HG02884 (cell line): ENCODE results near the gene AIRE.

Experiments used
- ATAC-seq: cut with Tn5 transposase; IDR thresholded peaks from one replicate; pipeline ENCODE4 v1.9.1; 2021; ENCODE audit warnings: mild to moderate bottlenecking, moderate library complexity; ENCODE audit not compliant: unreplicated experiment

Gene AIRE

DNA sequence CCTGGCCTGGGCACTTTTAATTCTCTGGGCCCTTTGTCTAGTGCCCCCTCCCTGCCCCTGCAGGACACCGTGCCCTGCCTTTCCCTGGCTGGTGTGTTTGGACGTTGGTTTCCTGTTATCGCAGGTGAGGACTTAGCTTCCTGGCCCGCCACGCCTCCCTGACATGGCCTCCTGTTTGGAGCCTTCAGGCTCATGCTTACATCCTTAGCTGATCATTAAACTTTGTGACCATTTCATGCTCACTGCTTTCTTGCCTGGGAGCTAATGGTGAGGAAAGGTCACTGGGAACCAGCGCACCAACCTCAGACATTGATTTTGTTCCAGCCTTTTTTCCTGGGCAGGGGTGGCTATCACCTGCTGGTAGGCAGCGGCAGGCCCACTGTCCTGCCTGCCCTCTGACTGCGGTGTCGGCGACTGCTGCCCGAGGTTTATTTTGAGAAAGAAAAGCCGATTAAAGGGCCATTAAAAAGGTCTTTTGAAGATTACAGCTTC is 17.9 kb downstream of the AIRE start:
- no peak for ATAC-seq

DNA sequence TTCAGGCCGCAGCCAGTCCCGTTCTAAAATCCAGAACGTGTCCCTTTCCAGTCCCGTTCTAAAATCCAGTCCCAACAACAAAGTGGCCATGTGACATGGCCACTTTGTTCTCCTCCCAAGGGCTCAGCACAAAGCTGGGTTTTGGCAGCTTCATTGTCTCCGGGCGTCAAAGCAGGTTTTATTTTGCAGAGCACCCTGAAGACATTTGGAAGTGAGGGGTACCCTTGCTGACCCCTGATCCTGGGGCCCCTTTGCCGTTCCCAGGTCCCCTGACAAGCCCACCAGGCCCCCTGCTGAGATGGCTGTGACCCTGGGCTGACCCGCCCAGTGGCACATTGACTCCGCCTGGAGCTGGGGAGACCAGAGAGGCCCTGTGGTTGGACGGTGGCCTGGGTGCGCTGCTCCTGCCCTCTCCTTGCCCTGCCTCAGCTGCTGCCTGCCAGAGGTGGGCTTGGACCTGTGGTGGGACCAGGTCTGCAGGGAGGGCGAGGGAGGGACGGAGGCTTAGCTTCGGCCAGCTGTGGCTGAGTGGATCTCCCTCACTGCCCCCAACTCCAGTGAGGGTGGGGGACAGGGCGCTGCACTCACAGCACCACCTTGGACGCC is 18.4 kb downstream of the AIRE start:
- ATAC-seq = no peak

DNA sequence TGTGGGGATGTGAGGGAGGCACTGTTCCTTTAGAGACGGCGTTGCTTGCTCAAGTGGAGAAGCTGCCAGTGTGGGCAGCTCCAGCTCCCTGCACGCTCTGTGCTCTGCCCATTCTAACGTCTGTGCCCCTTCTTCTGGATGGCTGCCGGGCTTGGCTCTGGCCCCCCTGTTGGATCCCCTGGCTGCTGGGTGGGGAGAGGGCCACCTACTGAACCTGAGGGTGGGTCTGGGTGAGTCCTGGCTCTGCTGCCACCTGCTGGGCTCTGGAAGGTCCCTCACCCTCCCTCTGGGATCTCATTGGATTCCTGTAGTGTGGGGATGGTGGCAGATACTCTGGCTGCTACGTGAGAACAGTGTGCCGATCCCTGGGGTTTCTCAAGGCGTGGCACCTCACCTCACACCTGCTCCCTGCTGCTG is 19.2 kb downstream of the AIRE start:
- no peak for ATAC-seq

DNA sequence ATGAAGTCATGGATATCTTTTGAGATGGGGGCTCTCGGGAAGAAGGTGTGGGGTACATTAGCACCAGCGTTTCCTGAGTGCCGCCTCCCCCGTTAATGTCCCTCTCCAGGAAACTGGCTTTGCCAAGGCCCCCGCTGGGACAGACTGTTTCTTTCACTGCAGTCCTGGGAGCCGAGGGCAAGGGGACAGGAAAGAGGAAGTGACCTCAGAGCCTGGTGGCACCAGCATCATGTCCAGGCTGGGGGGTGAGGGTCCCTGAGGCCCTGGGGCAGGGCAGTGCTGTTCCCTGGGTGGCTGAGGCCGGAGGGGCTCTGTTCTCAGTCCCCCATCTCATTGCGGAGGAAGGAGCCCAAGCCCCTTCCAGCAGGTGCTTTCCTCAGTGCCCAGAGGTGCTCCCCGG is 20.0 kb downstream of the AIRE start:
- ATAC-seq = no peak

DNA sequence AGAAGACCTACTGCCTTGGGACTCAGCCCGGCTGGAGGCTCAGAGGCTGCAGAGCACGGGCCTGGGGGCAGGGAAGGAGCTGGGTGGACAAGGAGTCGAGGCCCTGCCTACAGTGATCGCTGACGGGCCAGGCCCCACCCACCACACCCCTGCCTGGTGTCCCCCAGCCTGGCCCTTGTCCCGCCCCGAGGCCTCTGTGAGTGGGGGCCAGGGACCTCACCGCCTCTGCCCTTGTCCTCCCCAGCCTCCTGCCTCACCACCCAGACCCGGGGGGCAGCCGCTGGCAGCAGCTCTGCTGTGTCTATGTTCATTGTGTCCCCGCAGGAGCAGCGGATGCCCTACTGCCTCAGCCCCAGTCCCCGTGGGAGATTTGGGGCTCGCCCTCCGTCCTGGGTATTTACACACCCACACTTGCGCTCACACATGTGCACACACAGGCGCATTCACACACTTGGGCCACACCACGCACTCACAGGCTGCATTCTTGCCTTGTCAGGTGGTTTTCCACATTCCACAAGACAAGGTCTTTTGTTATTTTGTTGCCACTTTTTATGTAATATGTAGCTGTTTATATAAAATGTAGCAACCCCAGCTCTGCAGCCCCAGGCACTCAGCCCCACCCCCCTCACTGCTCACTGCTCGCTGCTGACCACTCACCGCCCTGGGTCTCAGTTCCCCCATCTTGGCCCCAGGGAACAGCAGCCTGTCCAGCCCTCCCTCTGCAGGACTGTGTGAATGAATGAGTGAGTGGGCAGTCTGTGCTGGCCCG is 21.4 kb downstream of the AIRE start:
- ATAC-seq = no peak

DNA sequence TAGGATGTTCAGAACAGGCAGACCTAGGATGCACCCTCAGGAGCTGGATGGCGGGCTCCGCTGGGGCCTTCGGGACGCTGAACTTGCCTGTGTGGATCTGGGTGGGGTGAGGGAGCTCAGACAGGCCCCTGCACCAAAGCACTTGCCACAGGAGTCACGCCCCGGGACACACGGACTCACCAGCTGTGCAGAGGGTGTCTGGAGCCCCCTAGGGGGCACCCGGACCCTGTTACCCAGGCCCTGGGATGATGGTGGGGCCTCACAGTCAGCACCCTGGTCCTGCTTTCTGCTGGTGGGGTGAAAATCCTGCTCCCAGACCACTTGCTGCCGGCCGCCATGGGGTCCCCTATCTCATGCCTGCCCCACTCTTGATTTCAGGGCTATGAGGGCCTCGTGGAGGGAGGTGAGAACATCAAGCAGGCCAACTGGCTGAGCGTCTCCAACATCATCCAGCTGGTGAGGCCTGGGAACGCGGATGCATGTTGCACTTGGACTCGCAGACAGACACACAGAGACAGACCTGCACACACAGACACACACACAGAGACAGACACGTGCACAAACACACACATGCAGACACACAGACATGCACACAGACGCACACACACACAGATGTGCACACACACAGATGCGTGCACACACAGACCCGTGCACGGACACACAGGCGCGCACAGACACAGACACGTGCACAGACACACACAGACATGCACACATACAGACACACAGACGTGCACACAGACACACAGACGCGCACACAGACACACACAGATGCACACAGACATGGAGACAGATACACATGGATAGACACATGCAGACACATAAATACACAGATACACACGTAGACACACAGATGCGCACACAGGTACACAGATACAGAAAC is 25.2 kb downstream of the AIRE start:
- ATAC-seq = no peak

DNA sequence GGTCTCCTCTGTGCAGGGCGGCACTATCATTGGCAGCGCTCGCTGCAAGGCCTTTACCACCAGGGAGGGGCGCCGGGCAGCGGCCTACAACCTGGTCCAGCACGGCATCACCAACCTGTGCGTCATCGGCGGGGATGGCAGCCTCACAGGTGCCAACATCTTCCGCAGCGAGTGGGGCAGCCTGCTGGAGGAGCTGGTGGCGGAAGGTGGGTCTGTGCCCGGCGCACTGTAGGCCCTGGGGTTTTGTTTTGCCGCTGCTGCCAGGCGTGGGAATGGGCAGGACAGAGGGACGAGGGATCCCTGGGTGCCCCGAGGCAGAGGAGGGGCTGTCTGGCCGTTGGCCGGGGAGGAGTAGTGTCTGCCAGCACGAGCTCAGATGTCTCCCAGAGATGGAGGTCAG is 26.4 kb downstream of the AIRE start:
- no peak for ATAC-seq

DNA sequence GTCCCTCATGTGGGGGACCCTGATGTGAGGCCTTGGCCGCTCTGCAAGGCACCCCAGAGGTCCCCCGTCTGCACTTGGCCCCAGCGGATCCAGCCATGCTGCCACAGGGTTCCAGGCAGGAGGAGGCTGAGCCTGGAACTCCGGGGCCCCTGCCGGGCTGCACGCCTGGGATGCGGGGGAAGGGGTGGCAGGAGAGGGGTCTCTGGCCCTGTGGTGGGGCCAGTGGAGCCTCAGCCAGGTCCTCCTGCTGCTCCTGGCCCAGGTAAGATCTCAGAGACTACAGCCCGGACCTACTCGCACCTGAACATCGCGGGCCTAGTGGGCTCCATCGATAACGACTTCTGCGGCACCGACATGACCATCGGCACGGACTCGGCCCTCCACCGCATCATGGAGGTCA is 27.0 kb downstream of the AIRE start:
- no peak for ATAC-seq

DNA sequence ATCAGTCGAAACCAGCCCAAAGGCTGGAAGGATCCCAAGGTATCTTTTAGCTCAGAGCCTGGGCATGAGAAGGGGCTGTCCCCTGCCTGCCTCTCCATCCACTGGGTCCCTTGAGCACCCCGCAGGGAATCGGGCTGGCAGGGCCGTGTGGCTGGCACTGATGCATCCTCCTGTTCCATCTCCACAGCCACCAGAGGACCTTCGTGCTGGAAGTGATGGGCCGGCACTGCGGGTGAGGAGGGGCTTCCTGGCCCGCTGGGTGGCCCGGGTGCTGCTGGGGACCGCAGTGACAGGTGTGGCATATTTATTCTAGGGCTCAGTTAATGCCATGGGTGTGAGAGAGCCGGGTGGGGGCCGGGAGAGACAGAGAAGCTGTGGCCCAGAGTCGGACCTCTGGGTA is 27.8 kb downstream of the AIRE start:
- ATAC-seq = no peak

DNA sequence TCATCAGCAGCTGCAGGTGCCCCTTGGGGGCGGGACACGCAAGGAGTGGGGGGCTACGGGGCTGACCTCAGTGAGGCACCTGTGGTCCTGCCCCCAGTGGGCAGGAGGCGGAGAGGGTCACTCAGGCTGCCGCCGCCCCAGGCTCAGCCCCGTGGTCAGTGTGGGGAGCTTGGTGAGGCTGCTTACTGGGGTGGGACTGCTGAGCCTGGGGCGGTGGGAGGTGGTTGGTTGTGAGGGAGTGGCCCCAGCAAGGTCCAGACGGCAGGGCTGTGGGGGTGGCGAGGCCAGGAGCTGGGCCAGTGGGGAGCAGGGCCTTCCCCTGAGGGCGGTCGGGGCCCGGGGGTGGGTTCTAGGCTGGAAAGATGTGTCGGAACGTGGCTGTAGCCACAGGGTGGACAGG is 28.5 kb downstream of the AIRE start:
- no peak for ATAC-seq

DNA sequence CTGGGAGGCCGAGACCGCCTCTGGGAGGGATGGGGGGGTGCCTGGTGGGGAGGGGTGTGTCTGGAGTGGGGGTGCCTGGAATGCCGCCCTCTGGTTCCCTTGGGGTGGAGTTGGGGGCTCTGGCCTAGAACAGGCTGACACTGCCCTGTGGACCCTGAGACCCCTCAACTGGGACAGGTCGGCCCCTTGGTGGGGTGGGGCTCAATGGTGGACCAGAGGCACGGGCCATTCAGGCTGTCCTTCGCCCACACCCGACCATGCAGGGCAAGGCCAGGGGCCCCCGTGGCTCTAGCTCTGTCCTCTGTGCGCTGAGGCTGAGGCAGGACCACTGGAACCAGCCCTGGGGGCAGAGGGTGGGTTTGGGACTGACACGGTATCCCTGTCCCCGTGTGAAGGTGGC is 28.9 kb downstream of the AIRE start:
- no peak for ATAC-seq

DNA sequence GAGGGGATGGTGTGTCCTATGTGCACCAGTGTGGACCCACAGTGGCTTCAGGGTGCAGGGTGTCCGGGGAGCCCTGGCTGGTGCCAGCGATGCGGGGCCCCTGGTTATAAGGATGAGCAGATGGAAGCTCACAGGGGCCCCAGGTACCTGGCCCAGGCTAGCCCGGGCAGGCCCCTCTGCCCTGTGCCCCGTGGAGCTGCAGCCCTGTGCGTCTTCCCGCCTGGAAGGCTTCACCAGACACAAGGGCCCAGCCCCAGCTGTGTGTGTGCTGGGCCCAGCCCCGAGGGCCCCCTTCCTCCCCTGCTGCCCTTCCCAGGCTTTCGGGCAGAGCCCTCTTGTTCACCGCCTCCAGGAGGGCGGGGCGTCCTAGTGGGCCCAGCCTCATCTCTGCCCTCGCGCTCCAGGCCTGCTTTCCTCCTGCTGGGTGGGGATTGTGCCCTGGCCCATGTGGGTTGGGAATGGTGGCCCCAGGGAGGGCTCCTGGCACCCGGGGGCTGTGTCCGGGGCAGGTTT is 30.1 kb downstream of the AIRE start:
- ATAC-seq = no peak

DNA sequence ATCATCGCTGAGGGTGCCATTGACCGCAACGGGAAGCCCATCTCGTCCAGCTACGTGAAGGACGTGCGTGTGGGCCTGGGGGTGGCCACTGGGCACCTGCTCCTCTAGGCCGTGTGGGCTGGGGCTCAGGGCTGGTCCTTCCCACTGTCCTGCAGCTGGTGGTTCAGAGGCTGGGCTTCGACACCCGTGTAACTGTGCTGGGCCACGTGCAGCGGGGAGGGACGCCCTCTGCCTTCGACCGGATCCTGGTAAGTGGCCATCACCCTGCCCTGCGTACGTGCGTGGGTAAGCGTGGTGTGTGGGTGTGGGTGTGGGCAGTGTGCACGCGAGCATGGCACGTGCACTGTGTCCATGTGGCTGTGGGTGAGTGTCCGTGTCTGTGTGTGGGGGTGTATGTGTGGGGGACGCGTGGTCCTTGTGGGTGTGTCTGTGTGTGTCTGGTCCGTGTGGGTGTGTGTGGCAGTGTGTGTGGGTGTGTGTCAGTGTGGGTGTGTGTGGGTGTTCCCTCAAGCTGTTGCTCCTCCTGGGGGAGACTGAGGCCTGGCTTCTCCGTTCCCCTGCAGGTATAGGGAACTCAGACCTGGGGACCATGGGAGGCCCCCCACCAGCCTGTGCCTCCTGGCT is 30.7 kb downstream of the AIRE start:
- ATAC-seq = no peak

DNA sequence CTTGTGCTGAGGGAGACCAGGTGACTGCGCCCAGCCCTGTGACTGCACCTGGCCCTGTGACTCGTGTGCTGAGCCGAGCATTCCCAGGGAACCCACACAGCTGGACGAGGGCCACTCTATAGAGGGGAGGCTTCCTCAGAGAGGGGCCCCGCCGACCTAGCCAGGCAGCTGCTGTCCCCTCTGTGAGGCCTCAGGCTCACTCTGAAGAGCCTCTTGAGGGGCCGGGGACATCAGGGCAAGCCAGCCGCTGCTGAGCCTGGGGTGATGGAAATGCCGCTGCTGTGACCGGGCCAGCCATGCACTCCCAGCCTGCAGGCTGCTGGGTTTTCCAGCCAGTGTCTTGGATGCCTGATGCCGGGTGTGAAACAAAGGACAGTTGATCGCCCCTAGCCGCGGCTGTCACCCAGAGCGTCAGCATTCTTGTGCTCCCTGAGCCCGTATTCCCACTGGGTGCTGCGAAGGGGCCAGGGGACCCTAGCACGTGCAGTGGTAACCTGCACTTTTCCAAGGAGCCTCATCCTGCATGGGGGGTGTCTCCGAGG is 31.6 kb downstream of the AIRE start:
- no peak for ATAC-seq

DNA sequence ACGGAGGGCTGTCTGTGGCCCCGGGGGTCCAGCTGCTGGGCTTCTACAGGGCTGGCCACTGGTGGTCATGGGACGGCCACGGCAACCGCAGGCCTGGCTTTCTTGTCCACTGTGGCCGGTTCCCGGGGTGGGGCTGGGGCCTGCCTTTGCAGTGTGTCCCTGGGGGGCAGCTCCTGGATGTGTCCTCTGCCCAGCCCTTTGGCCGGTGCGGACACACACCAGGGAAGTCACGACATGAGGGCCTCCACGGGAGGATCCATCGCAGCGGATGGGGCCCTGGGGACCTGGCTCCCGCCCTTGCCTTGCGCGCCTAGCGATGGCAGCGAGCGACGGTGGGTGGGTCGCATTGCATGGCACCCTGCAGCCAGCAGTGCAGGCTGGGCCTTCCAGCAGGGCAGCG is 32.2 kb downstream of the AIRE start:
- no peak for ATAC-seq

DNA sequence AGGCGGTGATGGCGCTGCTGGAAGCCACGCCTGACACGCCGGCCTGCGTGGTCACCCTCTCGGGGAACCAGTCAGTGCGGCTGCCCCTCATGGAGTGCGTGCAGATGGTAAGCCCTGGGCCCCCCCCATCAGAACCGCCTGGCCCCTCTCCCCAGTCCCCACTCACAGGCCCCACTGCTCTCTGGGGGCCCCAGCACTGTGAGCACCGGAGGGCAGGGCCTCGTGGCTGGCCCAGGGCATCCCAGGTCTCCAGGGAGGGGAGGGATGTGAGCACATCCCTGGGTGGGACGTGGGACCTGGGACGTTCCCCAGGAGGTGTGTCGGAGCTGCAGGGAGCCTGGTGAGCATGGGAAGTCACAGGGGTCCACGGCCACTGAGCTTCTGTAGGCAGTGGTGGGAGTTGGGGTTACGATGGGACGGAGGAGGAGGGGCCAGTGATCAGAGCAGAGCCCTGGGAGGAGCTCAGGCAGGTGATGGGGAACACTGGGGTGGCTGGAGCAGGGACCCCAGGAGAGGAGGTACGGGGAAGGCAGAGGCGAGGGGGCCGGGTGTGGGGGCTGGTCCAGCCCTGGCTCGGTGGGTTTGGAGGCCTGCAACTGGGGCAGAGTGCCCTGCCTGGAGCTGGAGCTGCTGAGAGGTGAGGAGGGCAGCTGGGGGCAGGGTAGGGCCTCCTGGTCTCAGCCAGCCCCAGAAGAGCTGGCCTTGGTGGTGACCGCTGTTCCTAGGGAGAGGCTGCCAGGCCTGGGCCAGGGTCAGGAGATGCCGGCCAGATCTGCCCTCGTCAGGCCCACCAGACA is 33.0 kb downstream of the AIRE start:
- ATAC-seq = no peak

DNA sequence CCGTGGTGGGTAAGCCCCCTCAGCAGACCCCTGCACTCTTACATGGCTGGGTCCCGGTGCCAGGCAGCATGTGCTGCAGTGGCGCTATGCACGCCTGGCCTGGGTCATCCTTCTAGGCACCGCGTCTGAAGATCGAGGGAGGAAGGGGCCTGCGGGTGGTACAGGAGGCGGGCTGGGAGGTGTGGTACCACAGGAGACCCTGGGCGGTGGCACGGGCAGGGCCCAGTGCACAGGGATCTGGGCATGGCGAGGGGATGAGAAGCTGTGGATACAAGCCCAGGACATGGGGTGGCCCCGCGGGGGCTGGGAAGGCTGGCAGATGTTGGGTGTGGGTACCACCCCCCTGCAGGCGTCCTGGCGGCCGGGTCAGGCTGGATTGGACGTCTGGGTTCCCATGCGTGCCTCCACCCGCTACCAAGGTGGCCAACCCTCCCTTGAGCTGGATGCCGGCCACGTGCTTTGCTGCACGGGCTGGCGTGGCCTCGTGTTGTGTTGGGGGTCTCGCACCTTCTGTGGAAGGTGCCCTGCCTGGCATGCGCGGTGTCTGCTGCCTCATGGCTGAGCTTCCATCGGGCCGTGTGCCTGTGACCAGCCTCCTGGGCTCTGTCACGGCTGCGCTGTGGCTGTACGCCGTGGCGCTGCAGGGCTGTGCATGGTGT is 33.9 kb downstream of the AIRE start:
- no peak for ATAC-seq

DNA sequence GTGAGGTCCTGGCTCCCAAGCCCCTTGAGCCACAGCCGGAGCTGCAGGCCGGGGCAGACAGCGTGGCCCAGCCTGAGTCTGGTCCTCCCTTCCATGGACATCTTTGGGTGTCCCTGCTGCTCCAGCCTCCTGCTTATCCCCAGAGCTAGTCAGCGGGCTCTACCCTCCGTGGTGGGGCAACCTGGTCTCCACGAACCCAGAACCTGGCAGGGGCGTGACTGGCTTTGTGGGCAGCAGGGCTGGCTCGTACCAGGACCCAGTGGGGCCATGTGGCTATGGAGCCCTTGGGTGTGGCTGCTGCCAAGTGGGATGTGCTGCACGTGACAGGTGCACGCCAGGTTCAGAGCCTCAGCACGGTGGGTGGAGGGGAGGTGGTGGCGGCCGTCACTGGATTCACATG is 35.2 kb downstream of the AIRE start:
- no peak for ATAC-seq

DNA sequence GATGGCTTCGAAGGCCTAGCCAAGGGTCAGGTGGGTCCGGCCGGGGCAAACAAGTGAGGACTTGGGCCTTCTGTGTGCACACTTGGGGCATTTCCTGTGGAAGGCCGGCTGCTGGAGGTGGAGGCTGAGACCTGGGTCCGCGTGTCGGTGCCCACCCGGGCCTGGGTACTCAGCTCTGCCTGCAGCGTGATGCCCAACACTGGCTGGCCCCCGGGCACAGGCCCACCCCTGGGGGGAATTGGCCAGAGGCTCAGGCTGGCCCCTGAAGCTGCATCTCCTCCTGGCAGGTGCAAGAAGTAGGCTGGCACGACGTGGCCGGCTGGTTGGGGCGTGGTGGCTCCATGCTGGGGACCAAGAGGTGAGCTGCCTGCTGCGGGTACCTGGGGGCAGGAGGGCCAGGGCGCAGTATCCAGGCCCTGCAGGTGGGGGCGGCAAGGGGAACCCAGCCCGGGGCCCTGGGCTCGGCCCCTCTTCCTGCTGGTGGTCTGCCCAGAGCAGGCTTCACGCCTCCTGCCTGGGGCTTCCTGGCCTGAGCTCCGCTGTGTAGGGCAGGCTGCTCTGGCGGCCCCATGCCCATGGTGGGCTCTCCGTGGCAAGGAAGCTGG is 36.3 kb downstream of the AIRE start:
- ATAC-seq = no peak
